Activated CD4-positive, alpha-beta T cell treated with anti-CD3 and anti-CD28 coated beads, Interleukin-2, amount 50 U/mL, for 48 hours (primary cell): ENCODE measurements around the gene S1PR3.

Experiments used
- DNase-seq, 2 experiments: peaks; one replicate each; pipeline ENCODE4 v3.0.0-alpha.2; 2020

The S1PR3 gene

DNA sequence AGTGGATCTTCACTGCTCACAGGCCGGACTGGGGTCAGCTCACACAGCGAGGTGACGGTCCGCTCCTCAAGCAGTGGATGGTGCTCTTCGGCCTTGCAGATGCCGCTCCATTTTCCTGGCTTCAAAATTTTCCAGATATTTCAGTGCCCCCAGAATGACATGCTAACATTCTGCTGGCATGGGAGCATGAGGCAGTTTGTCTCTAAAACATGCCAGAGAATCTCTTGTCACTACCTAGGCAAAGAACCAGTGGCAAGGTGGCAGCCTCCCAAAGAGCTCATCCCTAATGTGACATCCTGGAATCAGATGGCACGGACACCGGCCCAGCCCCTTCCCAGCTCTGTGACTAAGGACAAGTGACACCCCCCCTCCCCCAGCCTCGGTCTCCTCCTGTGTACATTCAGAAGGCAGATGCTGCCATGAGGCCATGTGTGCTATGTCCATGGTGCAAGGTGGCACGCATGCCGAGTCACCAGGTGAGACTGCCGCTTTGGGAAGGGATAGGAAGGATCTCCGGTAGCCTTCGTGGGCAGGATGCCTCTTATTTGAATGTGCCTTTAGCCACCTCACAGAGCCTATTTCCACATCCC lies 2.7 kb downstream of the S1PR3 start:
- DNase-seq = no peak

DNA sequence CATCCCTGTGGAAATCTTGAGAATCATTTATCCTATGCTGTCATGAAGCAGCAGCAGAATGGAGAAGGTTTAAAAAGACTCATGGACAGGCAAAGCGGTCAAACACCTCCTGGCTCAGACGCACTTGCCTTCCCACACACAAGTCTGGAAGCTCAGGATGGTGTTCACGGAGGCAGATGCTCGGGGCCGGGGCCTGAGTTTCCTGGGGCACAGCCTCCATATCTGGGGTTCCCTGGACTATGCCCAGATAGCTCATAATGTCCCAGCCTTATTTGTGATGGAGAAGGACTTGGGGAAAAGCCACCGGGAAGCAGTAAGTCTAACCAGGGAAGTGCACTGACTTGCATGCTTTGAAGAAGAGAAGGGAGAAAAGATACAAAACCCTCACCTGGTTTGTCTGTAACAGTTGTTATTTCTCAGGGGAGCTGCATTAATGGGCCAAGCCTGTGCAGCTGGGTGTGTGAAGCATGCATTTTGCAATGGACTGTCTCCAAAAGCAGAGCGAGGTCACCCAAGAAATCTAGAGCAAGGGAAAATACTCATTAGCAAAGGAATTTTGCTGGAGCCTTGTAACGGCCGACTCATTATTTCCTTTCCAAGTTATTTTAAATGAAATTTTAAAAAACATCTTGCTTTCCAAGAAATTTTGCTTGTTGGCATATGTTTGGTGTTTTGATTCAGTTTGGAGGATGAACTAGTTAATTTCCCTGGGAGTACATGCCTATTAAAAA lies 3.4 kb downstream of the S1PR3 start:
- no peak for DNase-seq

DNA sequence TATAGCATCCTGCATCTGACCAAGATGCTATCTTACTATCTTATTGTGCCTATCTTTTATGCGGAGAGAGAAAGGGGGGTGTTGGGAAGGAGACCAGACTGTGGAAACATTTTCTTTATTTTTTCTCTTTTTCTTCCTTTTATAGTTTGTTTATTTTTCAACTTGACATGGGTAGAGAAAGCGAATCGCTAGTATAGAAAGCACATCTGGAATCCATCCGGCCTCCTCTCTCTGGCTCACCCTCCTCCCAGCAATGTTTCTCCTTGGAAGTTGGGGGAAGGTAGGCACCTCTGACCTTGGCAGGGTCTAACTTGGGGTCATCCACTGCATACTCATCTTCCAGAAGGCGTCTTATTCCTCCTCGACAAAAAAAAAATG lies 3.9 kb downstream of the S1PR3 start:
- no peak for DNase-seq

DNA sequence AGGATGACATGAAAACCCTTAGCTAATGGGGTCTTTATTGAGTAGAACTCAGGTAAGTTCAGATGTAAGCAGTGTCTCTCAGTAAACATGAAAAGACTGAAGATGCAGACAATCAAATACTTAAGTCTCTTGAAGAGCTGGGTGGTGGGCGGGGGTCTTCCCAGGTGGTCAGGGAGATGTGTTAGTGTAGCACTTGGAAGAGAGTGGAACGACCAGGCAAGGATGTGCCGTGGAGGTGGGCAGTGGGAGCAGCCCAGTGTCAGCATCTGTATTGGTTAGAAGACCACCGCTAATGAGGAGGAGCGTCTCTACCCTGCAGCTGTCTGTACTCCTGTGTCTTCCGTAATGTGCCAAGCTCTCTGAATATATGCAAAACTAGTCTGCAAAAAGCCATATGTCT lies 4.4 kb downstream of the S1PR3 start:
- DNase-seq = no peak

DNA sequence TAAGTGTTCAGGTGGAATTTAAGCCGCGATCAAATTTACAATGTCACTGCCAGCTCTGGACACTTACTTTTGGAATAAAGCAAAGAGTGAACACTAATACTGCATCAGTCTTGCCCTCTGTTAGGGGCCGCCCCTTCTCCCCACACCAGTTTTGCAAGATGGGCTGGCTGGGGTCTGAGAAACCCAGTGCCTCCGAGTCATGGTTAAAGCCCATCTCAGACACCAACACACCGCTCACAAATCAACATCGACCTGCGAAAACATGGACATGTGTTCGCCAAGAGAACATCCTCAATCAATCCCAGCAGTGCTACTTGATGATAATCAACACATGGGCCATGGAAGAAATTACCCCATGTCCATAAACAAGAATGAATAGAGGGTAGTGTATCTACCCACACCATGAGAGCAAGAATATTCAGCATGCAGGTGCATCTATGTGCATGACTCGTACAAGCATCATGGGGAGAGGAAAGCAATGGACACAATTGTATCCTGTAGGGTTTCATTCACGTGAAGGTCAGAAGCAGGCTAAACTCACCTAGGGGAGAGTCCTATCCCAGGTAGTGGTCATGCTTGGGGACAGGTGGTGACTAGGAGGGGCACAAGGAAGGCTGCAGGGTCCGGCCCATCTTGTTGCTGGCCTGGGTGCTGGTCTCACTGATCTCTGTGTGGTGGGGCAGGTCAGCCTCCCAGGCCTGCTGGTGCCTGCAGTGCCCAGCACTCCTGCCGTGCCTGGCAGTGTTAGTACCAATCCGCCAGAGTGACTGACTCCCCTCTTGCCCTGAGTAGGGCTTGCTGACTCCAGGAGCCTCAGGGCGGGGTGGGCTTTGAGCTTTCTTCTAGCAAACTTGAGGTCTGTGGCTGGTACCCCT lies 5.0 kb downstream of the S1PR3 start:
- DNase-seq = no peak

DNA sequence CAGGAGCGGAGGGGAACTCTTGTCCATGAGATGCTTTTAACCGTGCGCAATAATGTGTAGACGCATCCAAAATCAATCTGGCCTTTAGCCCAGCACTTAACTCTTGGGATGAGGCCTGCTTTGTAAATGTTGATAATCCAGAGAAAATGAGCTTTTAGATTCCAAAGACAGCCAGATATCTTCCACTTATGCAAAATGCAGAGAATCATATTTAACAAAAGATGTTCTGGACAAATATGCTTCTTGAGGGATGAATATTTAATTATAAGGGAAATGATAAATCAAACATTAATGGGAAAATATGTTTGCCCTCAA lies 5.6 kb downstream of the S1PR3 start:
- no peak for DNase-seq

DNA sequence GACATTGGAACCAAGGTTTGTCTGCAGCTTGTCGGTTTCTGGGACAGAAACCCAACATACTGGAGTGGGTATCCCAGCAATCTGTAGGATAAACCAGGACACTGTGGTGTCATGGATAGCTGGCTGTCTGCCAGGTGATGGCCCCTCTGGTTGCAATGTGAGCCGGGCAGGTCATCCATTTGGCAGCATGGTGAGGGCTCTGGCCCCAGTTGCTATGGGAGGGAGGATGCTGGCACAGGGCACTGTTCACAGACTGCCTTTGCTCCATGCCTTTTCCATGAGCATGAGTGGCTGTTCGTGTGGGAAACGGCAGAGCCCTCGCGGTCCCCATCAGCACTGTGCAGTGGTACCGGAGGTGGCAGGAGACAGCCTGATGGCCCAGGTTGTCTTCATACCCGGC lies 6.4 kb downstream of the S1PR3 start:
- DNase-seq = no peak

DNA sequence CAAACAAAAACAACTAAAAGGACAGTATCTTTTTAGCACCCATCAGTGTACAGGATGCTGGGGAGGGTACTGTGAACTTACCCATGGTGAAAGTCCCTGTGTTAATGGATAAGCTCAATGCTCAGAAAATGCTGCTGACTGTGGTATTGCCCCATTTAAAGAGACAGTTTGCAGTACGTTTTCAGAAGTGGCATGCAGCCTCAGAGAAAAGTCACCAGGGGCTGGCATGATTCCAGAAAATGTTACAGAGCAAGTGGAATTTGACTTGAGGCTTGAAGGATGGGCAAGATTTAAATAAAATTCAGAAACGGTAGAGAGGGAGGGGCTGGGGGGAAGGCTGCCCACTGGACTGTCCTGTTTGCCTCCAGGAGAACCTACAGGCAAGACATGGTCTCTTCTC lies 7.2 kb downstream of the S1PR3 start:
- DNase-seq = no peak

DNA sequence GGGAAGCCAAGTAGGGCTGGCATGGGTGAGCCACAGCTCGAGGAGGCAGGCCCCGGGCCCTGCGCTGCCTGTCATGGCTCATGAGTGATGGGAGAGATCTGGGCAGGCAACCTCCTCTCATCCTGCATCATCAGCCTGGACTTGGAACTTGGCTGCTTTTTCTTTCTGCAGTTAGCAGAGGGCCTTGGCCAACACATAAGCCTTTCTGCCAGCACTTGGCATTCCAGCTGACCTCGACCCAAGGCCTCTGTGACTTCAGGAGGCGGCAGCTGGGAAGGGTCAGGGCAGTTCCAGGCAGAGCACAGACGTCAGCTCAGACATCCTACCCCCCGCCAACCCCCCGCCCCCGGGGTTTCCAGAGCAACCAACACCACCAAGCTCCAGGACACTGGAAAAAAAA lies 7.6 kb downstream of the S1PR3 start:
- no peak for DNase-seq

DNA sequence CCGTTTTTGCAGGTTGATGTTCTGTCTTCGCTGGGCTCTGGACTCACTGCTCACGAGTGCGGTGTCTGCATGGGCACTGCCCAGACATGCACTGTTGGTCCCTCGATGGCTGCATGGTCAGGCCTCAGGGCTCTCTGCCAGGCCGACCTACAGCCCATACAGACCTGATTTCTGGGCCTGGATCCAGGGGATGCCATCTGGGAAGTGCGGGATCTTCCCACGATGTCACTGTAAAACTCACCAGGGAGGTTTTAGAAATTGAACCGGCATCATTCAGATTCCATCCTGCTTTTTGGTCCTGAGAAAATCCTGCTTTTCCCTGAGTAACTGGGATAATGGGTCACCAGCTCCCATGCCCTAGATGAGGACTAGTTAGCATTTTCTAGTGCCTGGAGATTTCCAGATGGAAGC lies 9.1 kb downstream of the S1PR3 start:
- DNase-seq = no peak

DNA sequence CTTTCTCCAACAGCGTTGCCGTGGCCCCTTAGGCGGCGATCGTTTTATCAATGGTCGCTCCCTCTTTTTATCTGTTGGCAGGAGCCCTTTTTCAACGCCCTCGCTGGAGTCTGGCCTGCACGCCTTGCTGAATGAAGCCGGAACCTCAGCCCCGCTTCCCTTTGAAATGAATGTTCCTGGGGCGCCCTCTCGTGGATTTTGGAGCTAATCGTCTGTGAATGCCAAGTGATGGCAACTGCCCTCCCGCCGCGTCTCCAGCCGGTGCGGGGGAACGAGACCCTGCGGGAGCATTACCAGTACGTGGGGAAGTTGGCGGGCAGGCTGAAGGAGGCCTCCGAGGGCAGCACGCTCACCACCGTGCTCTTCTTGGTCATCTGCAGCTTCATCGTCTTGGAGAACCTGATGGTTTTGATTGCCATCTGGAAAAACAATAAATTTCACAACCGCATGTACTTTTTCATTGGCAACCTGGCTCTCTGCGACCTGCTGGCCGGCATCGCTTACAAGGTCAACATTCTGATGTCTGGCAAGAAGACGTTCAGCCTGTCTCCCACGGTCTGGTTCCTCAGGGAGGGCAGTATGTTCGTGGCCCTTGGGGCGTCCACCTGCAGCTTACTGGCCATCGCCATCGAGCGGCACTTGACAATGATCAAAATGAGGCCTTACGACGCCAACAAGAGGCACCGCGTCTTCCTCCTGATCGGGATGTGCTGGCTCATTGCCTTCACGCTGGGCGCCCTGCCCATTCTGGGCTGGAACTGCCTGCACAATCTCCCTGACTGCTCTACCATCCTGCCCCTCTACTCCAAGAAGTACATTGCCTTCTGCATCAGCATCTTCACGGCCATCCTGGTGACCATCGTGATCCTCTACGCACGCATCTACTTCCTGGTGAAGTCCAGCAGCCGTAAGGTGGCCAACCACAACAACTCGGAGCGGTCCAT lies 10.0 kb downstream of the S1PR3 start:
- peak; percentile 87 to 89 for DNase-seq

DNA sequence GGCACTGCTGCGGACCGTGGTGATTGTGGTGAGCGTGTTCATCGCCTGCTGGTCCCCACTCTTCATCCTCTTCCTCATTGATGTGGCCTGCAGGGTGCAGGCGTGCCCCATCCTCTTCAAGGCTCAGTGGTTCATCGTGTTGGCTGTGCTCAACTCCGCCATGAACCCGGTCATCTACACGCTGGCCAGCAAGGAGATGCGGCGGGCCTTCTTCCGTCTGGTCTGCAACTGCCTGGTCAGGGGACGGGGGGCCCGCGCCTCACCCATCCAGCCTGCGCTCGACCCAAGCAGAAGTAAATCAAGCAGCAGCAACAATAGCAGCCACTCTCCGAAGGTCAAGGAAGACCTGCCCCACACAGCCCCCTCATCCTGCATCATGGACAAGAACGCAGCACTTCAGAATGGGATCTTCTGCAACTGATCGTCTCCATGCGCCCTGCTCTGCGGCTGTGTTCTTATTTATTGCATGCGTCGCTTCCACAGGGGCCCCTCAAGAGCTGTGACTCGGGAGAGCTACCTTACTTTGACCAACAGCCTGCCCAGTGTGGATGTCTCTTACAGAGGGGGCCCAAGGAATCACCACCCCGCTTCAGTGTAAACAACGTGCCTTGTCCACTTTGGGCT lies 10.8 kb downstream of the S1PR3 start:
- DNase-seq = no peak

DNA sequence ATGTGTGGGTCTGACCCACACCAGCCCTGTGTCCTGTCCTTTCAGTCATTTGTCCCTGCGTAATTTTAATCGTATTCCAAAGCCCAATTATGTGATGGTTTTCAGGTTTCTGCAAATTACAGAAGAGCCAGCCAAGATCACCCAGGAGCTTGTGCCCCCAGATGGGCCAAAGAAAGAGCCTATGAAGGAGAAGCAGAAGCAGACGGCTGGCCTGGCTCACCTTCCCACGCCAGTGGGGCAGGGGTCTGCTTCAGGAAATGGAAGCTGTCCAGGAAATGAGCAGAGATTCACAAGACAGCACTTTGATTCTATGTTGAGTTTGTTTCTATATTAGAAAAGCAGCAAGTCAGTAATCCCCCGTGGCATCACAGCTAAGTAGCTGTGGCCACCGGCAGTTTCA lies 11.7 kb downstream of the S1PR3 start:
- DNase-seq = no peak

DNA sequence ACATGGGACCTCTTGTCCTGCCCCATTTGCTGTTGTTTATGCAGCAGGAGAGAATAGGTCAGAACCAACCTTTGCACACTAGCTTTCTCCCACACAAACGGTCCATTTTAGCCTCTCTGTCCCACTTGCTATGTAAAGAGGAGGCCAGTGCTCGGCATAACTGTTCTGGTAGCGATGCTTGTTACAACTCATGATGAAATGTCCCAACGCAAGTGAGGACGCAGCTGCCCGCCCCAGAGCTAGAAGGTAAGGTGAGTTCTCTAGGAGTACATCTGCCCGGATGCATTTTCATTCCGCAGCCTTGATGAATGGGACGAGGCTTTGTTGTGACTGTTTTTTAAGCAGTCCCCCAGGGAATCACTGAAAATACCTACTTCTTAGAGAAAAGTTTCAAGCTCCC lies 14.1 kb downstream of the S1PR3 start:
- DNase-seq = no peak

DNA sequence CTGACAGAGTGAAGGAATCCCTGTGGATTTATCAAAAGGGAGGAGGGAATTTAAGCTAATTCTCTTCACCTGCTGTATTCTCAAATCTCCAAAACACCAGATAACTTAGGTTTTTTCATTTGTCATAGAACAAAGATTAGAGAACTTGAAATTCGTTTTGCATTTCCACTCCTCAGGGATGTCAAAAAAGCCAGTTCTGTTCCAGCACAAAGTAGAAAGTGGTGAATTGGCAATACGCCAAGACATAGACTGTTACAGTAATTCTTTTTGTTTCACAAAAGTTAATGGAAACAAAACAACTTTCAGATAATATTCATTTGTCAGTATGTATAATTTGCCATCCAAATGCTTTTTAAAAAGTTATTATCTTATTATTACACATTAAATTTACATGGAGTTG lies 15.0 kb downstream of the S1PR3 start:
- DNase-seq = no peak

DNA sequence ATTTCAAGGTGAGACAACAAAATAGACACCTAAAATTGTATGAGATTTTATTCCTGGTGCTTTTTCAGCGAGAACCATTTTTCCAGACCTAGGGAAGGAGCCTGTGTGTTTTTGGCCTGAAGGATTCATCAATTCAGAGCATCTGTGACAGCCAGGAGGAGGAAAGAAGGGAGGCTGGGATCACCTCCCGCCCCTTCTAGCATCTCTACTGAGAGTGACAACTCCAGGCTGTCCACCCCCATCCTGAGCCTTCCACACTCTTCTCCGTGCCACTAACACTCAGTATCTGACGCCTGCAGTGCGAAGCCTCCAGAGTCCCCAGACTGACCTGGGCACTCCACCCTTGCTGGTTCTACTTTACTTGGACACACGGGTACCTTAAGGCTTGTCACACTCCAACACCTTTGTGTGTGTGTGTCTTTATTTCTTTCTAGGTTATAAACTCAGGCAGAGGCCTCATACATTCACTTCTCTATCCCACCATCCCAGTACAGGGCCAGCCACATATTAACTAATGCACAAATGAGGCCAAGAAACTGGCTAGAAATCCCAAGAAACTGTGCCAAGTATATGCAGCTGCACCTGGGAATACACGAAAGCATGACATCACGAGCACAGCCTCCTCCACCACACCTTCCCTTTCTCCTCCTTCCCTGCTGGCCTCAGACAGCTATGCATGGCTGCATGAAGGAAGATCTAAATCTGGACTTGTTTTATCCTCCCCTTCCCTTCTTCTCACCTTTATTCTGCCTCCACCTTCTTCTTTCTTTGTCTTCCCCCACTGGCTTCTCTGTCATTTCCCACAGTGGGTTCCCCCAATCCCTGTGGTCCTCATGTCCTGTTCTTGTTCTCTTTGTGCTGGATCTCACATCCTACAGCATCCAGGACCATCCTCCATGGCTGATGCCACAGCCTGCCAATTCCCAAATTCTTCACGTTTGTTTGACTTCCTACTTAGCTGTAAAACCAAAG lies 16.0 kb downstream of the S1PR3 start:
- DNase-seq = no peak

DNA sequence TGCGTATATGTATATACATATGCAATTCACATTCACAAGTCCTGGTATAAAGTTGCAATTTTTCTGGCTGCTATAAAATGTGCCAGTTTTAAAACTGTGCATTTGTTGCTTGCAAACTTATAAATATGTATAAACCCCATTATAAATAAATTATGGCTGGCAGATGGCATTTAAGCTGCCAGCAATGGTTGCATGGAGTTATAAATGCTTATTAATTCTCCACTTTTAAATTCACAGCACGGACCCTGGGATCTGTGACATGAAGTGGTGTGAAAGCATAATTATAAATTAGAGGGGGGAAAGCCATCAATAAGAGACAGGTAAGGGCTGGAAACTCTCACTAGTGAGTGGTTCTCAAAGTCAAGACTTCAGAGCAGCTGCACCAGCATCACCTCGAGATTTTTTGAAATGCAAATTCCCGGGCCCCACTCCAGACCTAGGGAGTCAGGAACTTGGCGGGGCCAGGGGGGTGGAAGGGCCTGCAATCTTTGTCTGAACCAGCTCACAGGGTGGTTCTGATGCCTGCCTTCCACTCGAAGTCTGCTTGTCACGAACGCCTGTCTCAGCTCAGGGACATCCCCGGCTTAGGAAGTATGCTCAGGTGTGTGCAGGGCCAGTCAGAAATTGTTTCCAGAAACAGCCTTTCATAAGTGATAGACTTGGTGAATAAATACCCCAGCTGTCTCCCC lies 16.9 kb downstream of the S1PR3 start:
- no peak for DNase-seq

DNA sequence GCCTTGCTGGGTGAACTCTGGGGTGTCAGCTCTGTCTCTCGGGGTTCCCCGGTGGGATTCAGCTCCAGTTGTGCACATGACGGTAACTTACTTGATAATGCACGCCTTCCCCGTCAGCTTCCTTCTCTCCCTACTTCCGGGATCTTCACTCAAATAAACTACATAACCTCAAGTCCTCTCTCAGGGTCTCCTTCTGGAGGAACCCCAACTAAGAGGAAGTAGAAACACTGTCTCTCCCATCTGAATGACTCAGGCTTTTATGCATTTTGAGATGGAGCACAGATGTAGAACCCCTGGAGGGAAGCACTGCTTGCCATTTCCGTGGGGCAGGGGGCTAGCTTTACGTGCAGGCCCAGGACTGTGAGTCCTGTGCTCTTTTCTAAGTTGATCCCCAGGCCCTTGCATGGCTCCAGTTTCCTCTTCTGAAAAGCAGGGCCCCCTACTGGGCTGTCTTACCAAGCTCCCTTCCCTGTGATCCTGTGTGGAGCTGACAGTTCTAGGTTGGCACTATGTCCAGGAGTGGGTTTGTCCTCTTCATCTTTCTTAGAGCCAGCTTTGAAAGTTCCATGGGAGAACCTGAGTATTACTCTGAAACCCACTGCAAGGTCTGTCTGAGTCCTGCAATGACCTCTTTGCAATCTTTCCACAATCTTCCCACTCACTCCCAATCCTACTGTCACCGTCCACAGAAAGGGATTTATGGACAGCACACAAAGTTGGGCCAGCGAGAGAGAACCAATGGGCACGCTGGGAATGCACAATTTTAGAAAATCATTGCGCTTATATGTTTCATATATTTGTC lies 17.7 kb downstream of the S1PR3 start:
- DNase-seq = no peak

DNA sequence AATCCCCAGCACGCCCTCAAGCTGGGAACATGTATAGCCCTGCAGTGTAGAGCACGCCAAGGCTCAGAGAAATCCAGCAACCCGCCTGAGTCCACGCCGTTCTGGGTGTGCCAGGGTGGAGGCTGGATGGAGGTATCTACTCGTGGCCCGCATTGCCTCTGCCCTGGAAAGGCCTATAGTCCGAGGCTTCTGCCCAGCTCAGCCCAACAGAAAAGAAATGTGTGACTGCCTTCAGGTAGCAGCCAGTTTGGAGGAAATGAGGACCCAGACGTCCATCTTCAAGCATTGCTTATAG lies 18.2 kb downstream of the S1PR3 start:
- DNase-seq = no peak

DNA sequence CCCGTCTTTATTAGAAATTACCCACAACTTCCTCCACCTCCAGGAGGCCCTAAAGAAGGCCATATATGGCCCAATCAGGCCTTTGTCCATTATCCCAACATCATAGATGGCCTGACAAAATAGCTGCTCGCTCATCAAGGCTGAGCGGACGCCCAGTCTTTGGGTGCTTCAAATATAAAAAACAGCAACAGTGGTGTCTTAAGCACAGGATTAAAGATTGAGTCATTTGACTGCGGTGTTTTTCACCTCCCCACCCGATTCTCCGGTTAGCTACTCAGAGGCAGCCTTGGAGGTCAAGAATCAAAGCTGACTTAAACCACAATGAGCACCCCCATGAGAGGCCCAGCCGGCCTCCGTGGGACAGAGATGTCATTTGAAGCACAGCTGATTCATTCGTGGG lies 18.8 kb downstream of the S1PR3 start:
- DNase-seq = no peak
